ENCODE results near the gene TMEM208. TPM values are rescaled to one million over a fixed set of nuclear protein-coding genes. Genes with fewer than 3 reads are reported as not detected.

TMEM208 gene
- total RNA-seq, 1 donor from 2014 or later = 25.3 TPM

Other genes starting within 250 kb of the TMEM208 start
- gene CES4A, start 238.5 kb upstream of the TMEM208 start, total RNA-seq = 6.0 TPM
- 40.4 TPM for gene CBFB, start 198.0 kb upstream of the TMEM208 start, total RNA-seq
- 12.1 TPM for gene PHAF1, start 117.2 kb upstream of the TMEM208 start, total RNA-seq
- 3.7 TPM for gene B3GNT9, start 76.1 kb upstream of the TMEM208 start, total RNA-seq
- 18.0 TPM for gene TRADD, start 67.2 kb upstream of the TMEM208 start, total RNA-seq
- 5.5 TPM for gene FBXL8, start 67.2 kb upstream of the TMEM208 start, total RNA-seq
- gene HSF4, start 62.4 kb upstream of the TMEM208 start, total RNA-seq = 10.9 TPM
- gene NOL3, start 56.6 kb upstream of the TMEM208 start, total RNA-seq = 23.3 TPM
- 7.8 TPM for gene MATCAP1, start 43.2 kb upstream of the TMEM208 start, total RNA-seq
- 1.4 TPM for gene EXOC3L1, start 37.0 kb upstream of the TMEM208 start, total RNA-seq
- gene E2F4, start 35.0 kb upstream of the TMEM208 start, total RNA-seq = 36.6 TPM
- gene ELMO3, start 28.0 kb upstream of the TMEM208 start, total RNA-seq = 26.3 TPM
- 7.4 TPM for gene FHOD1, start 20.4 kb downstream of the TMEM208 start, total RNA-seq
- gene SLC9A5, start 21.8 kb downstream of the TMEM208 start, total RNA-seq = 0.08 TPM
- 4.9 TPM for gene PLEKHG4, start 52.4 kb downstream of the TMEM208 start, total RNA-seq
- gene KCTD19, start 99.6 kb downstream of the TMEM208 start, total RNA-seq = not detected
- gene LRRC36, start 99.7 kb downstream of the TMEM208 start, total RNA-seq = not detected
- gene TPPP3, start 166.4 kb downstream of the TMEM208 start, total RNA-seq = 3.7 TPM
- gene ZDHHC1, start 189.3 kb downstream of the TMEM208 start, total RNA-seq = 3.8 TPM
- 6.6 TPM for gene HSD11B2, start 204.0 kb downstream of the TMEM208 start, total RNA-seq